Measurements from ENCODE around the gene NEK10.

Gene NEK10

GRCh38 chr3:27145719-27146118 is 223.5 kb downstream of the NEK10 start:
- DNase-seq (ENCODE audit: low spot score in 2 of 2) (no peak), ATAC-seq (no peak)
- Mint-ChIP-seq H3K36me3 (no peaks in the 10 kb centered on the region), H3K9me3 (peaks cover 9% of the 10 kb centered on the region), H3K27ac (no peak overlapping the region), H3K4me1 (no peaks in the 10 kb centered on the region), H3K4me3 (no peak overlapping the region)

DNA sequence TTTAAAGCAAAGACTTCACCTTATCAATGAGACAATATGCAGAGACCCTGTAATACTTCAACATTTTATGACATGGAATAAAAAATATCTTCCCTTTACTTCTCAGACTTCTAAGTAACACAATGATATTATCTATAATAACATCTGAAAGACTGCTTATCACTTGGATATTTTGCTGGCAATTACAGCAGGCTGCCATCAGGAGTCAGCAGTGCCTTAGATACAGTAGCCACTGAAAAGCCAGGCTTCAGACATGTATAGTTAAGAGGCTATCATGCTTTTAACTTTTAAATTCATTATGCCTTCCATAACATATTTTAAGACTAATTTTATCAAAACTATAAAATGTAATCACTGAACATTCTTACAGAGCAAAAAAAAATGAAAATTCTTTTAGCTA is 227.5 kb downstream of the NEK10 start:
- Mint-ChIP-seq H3K36me3 (no peaks in the 10 kb centered on the region), H3K27ac (no peak overlapping the region), H3K4me1 (no peaks in the 10 kb centered on the region), H3K9me3 (peaks cover 9% of the 10 kb centered on the region), H3K4me3 (no peak overlapping the region)
- DNase-seq (ENCODE audit: low spot score in 2 of 2) = no peak
- no peak for ATAC-seq

DNA sequence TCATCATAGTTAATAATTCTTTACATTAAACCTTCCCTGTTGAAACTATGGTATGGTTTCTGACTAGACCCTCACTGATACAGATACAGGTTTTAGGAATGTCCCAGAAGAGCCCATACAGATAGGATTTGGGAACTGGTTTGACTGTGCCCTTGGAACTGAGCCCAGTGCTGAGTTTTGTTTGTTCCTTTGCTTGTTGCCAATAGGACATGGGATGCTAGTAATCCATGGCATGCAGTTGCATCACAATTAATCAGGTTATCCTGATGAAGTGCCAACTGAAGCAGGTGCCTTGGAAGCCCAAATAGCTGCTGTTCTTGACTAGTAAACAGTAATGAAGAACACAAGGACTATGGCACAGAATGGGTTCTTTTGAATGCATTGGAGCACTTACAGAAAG is 230.6 kb downstream of the NEK10 start:
- Mint-ChIP-seq H3K4me1 (no peaks in the 10 kb centered on the region), H3K4me3 (no peak overlapping the region), H3K36me3 (no peaks in the 10 kb centered on the region), H3K27ac (no peak overlapping the region), H3K9me3 (peaks cover 9% of the 10 kb centered on the region)
- no peak for ATAC-seq
- no peak for DNase-seq (ENCODE audit: low spot score in 2 of 2)

GRCh38 chr3:27138005-27138404 is 231.2 kb downstream of the NEK10 start:
- Mint-ChIP-seq H3K4me1 (no peaks in the 10 kb centered on the region), H3K36me3 (no peaks in the 10 kb centered on the region), H3K4me3 (no peak overlapping the region), H3K27ac (no peak overlapping the region), H3K9me3 (peaks cover 9% of the 10 kb centered on the region)
- ATAC-seq (peak; percentile 46), DNase-seq (ENCODE audit: low spot score in 2 of 2) (no peak)

DNA sequence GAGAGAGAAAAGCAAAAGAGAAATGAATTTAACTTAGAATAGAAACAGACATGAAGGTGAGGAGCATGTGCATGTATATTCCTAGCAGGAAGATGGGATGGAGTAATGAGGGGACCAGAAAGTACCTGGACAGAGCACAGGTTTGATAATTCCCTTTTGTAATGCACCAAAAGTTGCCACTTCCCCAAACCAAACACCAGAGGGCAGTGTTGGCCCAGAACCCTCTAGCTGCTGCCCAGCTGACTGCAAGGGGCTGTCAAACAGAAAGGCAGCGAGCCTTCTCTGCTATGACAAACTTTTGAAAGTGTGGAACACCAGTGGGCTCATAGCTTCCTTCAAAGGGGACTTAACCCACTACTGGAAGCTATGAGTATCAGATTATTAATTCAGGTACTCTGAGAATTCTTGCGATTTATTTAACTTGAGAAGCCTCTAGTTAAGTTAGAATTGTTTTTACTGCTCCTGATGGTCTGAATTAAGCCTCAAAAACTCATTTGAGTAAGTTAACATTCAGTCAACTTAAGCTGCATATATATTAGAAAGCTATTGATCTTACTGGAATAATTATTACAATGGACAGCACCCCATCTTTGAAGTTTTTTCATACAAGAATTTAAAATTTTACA is 234.9 kb downstream of the NEK10 start:
- peak; percentile 75 for ATAC-seq
- peak; percentile 42 to 72 for DNase-seq (ENCODE audit: low spot score in 2 of 2)
- Mint-ChIP-seq H3K36me3 (no peaks in the 10 kb centered on the region), H3K4me1 (no peaks in the 10 kb centered on the region), H3K4me3 (no peak overlapping the region), H3K27ac (no peak overlapping the region), H3K9me3 (no peaks in the 10 kb centered on the region)

- Mint-ChIP-seq H3K4me3 (no peak overlapping the region), H3K4me1 (no peaks in the 10 kb centered on the region), H3K9me3 (no peaks in the 10 kb centered on the region), H3K27ac (no peak overlapping the region), H3K36me3 (no peaks in the 10 kb centered on the region)
- no peak for DNase-seq (ENCODE audit: low spot score in 2 of 2)
- no peak for ATAC-seq
These were observed 236.1 kb downstream of the NEK10 start for GRCh38 chr3:27133060-27133459.

- no peak overlapping the region for H3K27ac Mint-ChIP-seq
These were observed 238.4 kb downstream of the NEK10 start for GRCh38 chr3:27130796-27131195.

GRCh38 chr3:27127879-27128278 is 241.3 kb downstream of the NEK10 start:
- no peak overlapping the region for H3K4me3 Mint-ChIP-seq
- H3K27ac Mint-ChIP-seq = no peak overlapping the region
- H3K4me1 Mint-ChIP-seq = no peaks in the 10 kb centered on the region
- ATAC-seq (no peak), DNase-seq (ENCODE audit: low spot score in 2 of 2) (no peak)
- no peaks in the 10 kb centered on the region for H3K9me3 Mint-ChIP-seq
- H3K36me3 Mint-ChIP-seq = no peaks in the 10 kb centered on the region

More at GRCh38 chr3:27130796-27131195, 238.4 kb downstream of the NEK10 start:
- Mint-ChIP-seq H3K9me3 (no peaks in the 10 kb centered on the region), H3K4me3 (no peak overlapping the region), H3K4me1 (no peaks in the 10 kb centered on the region), H3K36me3 (no peaks in the 10 kb centered on the region)
- DNase-seq (ENCODE audit: low spot score in 2 of 2) (no peak), ATAC-seq (no peak)

DNA sequence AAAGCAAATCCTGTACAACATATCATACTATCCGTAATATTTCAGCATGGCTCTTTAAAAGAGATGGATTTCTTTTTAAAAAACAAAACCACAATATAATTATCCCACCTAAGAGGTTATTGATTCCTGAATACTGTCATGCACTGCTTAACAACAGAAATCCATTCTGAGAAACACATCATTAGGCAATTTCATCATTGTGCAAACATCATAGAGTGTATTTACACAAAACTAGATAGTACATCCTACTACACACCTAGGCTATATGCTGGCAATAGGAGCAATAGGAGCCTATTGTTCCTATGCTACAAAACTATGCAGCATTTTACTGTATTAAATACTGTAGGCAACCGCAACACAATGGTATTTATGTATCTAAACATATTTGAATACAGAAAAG is 242.0 kb downstream of the NEK10 start:
- Mint-ChIP-seq H3K9me3 (no peaks in the 10 kb centered on the region), H3K27ac (no peak overlapping the region), H3K4me1 (no peaks in the 10 kb centered on the region), H3K36me3 (no peaks in the 10 kb centered on the region), H3K4me3 (no peak overlapping the region)
- DNase-seq (ENCODE audit: low spot score in 2 of 2) (no peak), ATAC-seq (no peak)

- H3K4me1 Mint-ChIP-seq = no peaks in the 10 kb centered on the region
- no peak overlapping the region for H3K4me3 Mint-ChIP-seq
- no peaks in the 10 kb centered on the region for H3K36me3 Mint-ChIP-seq
- H3K9me3 Mint-ChIP-seq = no peaks in the 10 kb centered on the region
- H3K27ac Mint-ChIP-seq = no peak overlapping the region
- no peak for ATAC-seq
- DNase-seq (ENCODE audit: low spot score in 2 of 2) = no peak
These were observed 243.2 kb downstream of the NEK10 start for GRCh38 chr3:27125821-27126501.

DNA sequence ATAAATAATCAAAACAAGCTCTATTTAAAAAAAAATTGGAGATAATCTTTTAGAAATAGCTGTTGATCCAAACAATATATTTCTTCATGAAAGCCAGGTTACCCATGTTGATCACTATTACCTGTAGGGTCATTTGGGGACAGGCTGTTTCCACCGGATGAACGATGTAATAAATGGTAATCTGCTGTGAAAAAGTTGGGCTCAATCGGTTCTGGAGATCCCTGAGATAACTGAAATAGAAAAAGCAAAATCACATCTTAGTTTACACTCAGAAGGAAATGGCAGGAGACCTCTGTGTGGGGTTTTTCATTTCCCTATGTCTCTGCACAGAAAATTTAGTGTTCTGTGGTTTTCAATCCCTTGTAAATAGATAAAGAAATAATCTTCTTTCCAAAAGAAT is 249.5 kb downstream of the NEK10 start:
- Mint-ChIP-seq H3K27ac (no peak overlapping the region), H3K36me3 (no peaks in the 10 kb centered on the region), H3K4me1 (no peaks in the 10 kb centered on the region), H3K4me3 (no peak overlapping the region), H3K9me3 (no peaks in the 10 kb centered on the region)
- DNase-seq (ENCODE audit: low spot score in 2 of 2) (no peak), ATAC-seq (no peak)

GRCh38 chr3:27115352-27115751 is 253.8 kb downstream of the NEK10 start:
- ATAC-seq (no peak), DNase-seq (ENCODE audit: low spot score in 2 of 2) (no peak)
- H3K27ac Mint-ChIP-seq = no peak overlapping the region
- H3K9me3 Mint-ChIP-seq = no peaks in the 10 kb centered on the region
- no peak overlapping the region for H3K4me3 Mint-ChIP-seq
- H3K4me1 Mint-ChIP-seq = no peaks in the 10 kb centered on the region
- H3K36me3 Mint-ChIP-seq = no peaks in the 10 kb centered on the region

DNA sequence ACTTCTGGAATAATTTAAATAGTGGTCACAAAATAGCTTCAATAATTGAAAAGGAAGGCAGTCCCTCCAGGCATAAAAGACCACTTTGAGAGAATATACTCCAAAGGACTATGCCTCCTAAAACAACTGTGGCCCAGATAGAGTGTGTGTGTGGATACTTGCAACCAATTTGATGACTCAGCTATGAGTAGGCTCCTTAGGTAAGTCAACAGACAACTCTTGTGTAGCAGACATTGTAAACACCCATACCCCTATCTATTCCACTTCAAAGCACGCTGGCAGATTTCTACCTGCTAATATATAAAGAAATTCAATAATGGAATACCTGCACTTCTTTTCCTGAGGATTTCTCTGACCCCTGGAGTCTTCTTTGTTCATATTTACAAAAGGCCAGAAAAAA is 254.5 kb downstream of the NEK10 start:
- Mint-ChIP-seq H3K9me3 (no peaks in the 10 kb centered on the region), H3K27ac (no peak overlapping the region), H3K4me3 (no peak overlapping the region), H3K4me1 (no peaks in the 10 kb centered on the region), H3K36me3 (no peaks in the 10 kb centered on the region)
- no peak for ATAC-seq
- no peak for DNase-seq (ENCODE audit: low spot score in 2 of 2)

- ATAC-seq (no peak), DNase-seq (ENCODE audit: low spot score in 2 of 2) (no peak)
- no peak overlapping the region for H3K4me3 Mint-ChIP-seq
- no peaks in the 10 kb centered on the region for H3K36me3 Mint-ChIP-seq
- H3K9me3 Mint-ChIP-seq = no peaks in the 10 kb centered on the region
- no peaks in the 10 kb centered on the region for H3K4me1 Mint-ChIP-seq
- no peak overlapping the region for H3K27ac Mint-ChIP-seq
These were observed 255.1 kb downstream of the NEK10 start for GRCh38 chr3:27114129-27114528.

DNA sequence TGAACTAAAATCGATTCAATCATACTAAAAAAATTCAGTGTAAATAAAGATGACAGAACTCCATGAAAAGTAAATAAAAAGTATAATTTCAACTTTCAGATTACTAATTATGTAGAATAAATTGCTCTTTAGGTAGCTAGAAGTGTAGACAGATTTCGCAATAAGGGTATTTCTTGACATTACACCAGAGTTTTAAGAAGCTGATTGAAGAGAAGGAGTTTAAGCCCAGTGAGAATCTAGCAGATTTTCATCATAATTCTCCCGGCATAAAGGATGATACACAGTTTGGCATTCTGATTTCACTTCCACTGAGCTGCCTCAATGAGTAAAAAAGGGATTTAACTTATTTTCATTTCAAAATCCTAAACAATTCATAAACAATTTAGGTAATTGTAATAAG is 259.2 kb downstream of the NEK10 start:
- Mint-ChIP-seq H3K4me3 (no peak overlapping the region), H3K9me3 (no peaks in the 10 kb centered on the region), H3K4me1 (no peaks in the 10 kb centered on the region), H3K27ac (no peak overlapping the region), H3K36me3 (no peaks in the 10 kb centered on the region)
- no peak for ATAC-seq
- no peak for DNase-seq (ENCODE audit: low spot score in 2 of 2)

DNA sequence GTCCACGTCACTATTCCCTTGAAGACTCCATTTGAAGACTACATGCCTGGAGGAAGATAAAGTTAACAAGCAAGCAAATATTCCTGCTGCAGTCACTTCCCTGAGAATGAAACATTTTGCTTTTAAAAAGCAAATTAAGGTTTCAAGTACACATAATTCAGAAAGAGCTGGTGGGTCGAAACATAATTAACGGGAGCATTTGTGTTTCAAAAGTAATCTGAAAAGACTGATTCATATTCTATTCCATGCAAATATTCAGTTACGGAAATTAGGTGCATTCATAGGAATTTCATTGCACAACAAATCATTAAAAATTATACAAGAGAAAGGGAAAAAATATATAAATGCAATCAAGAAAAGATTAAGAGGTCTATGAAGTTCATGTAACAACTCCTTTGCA is 260.9 kb downstream of the NEK10 start:
- Mint-ChIP-seq H3K36me3 (no peaks in the 10 kb centered on the region), H3K4me1 (no peaks in the 10 kb centered on the region), H3K9me3 (no peaks in the 10 kb centered on the region), H3K27ac (no peak overlapping the region), H3K4me3 (no peak overlapping the region)
- ATAC-seq (no peak), DNase-seq (ENCODE audit: low spot score in 2 of 2) (no peak)
